Kidney (tissue), 14 donors: ENCODE measurements around the gene CDH6. TPM values are rescaled to one million over a fixed set of nuclear protein-coding genes. Genes with fewer than 3 reads are reported as not detected.

ENCODE experiments used
- DNase-seq, 5 donors: peaks; one replicate each; pipeline ENCODE4 v3.0.0-alpha.2; 2013 to 2020
- FAIRE-seq: peaks from 2 replicates; lab custom pipeline; 2012; peaks lifted over from hg19 to GRCh38; lab: Jason Lieb, UNC
- H3K27ac ChIP-seq, 2 donors: one replicate each; pipeline ENCODE4 v1.7.0; 2013; ENCODE audit warnings: low read depth in 2 of 2, low read length in 2 of 2, inconsistent platforms in 1 of 2
- H3K27me3 ChIP-seq: one replicate; pipeline ENCODE4 v1.7.1; 2013; ENCODE audit warnings: low read length, inconsistent platforms; ENCODE audit not compliant: control insufficient read depth, insufficient read depth
- H3K36me3 ChIP-seq, 3 donors: one replicate each; pipeline versions ENCODE4 v1.7.0 to v1.7.1; 2013; ENCODE audit warnings: low read length in 3 of 3, control low read depth in 1 of 3, inconsistent platforms in 1 of 3; ENCODE audit not compliant: insufficient read depth in 3 of 3, control insufficient read depth in 2 of 3
- H3K4me1 ChIP-seq, 3 donors: one replicate each; pipeline versions ENCODE4 v1.7.0 to v1.7.1; 2013; ENCODE audit warnings: low read length in 3 of 3, inconsistent platforms in 1 of 3, low read depth in 1 of 3; ENCODE audit not compliant: control insufficient read depth in 2 of 3, insufficient read depth in 2 of 3
- H3K4me3 ChIP-seq, 3 donors: one replicate each; pipeline versions ENCODE4 v1.7.0 to v1.8.1; 2013; ENCODE audit warnings: low read length in 3 of 3, control low read depth in 1 of 3, inconsistent platforms in 1 of 3
- H3K9ac ChIP-seq, 3 donors: one replicate each; pipeline versions ENCODE4 v1.7.0 to v1.7.1; 2013; ENCODE audit warnings: low read length in 3 of 3, control low read depth in 1 of 3, inconsistent platforms in 1 of 3
- H3K9me3 ChIP-seq, 3 donors: one replicate each; pipeline versions ENCODE4 v1.7.0 to v1.7.1; 2013; ENCODE audit warnings: low read length in 3 of 3, control low read depth in 1 of 3, inconsistent platforms in 1 of 3; ENCODE audit not compliant: control insufficient read depth in 2 of 3, insufficient read depth in 1 of 3
- CTCF ChIP-seq: IDR thresholded peaks from 3 replicates; pipeline ENCODE4 v1.5.1; 2012; ENCODE audit warnings: mild to moderate bottlenecking, moderate library complexity, borderline replicate concordance; ENCODE audit not compliant: insufficient read depth; ENCODE audit errors: extremely low read depth
- intact Hi-C: fragments of 100-400 bp; cut with DNase I; formaldehyde crosslinking; loops from one replicate; pipeline ENCODE4 v1.11.1; 2022
- polyA plus RNA-seq: library from polyadenylated mRNA; stranded (reverse); fragments of 350-450 nt; fragmentation: Illumina TruSeq; extraction: RNeasy Lipid Tissue Mini Kit (QIAGEN cat#74804); gene quantifications from one replicate; pipeline ENCODE4 v1.2.3, GENCODE V29; 2014; ENCODE audit warnings: low read depth, low replicate concordance; ENCODE audit not compliant: insufficient read depth
- total RNA-seq: library from RNA; stranded (reverse); fragmentation: NEBNext Ultra II Directional; extraction: Animal tissue kit (Norgen Biotek cat#: 25700); gene quantifications from one replicate; pipeline ENCODE4 v1.2.1, GENCODE V29; 2021
- donor health status: control.
- donor health status: control.
- donor health status: control.
- donor health status: control.
- donor health status: control.
- donor health status: DM: yes; HTN: yes; CAD: no.
- donor health status: Normal renal cell carcinoma (clear cell type).

CDH6 gene
- total and polyA plus RNA-seq, 2 donors from 2014 or later, result 21.8 to 196 TPM

DNA sequence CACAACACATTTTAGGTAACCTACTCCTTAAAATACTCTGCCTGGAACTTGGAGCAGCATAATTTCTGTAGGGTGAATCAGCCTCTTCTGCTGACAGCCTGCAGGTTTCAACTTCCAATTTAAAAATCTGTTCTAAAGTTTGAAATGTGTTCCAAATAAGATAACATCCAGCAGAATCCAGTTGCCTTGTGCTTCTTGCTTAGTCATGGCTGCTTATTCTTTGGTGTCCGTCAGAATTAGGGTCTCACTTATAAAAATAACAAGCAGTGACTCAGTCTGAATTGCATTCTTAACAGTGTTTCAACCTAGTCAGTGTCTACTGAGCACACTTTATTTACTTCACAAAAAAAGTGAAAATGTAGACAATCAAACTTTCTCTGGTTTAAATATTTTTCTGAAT, 3.7 kb downstream of the CDH6 start:
- no peaks in the 10 kb centered on the region for H3K36me3 ChIP-seq
- intact Hi-C loops, result no loop called here
- H3K4me1 ChIP-seq, result peaks cover 0 to 10% (median 7%) of the 10 kb centered on the region in 3 donors
- H3K27me3 ChIP-seq, result peaks cover 9% of the 10 kb centered on the region
- no peak for FAIRE-seq
- no peak for DNase-seq
- no peaks in the 10 kb centered on the region for H3K9me3 ChIP-seq
- no peak overlapping the region for H3K9ac ChIP-seq
- no peak overlapping the region for H3K4me3 ChIP-seq
- no peak overlapping the region for H3K27ac ChIP-seq
- no peak for TF ChIP-seq CTCF

- H3K9ac ChIP-seq, result no peak overlapping the region
- no peaks in the 10 kb centered on the region for H3K27me3 ChIP-seq
- TF ChIP-seq CTCF, result no peak
- peaks cover 0 to 2% (median 0%) of the 10 kb centered on the region in 3 donors for H3K4me1 ChIP-seq
- intact Hi-C loops, result no loop called here
- no peak overlapping the region for H3K27ac ChIP-seq
- FAIRE-seq, result no peak
- H3K4me3 ChIP-seq, result no peak overlapping the region
- H3K36me3 ChIP-seq, result no peaks in the 10 kb centered on the region
- H3K9me3 ChIP-seq, result no peaks in the 10 kb centered on the region
- no peak for DNase-seq
Measured at GRCh38 chr5:31204958-31205357, 11.5 kb downstream of the CDH6 start.

DNA sequence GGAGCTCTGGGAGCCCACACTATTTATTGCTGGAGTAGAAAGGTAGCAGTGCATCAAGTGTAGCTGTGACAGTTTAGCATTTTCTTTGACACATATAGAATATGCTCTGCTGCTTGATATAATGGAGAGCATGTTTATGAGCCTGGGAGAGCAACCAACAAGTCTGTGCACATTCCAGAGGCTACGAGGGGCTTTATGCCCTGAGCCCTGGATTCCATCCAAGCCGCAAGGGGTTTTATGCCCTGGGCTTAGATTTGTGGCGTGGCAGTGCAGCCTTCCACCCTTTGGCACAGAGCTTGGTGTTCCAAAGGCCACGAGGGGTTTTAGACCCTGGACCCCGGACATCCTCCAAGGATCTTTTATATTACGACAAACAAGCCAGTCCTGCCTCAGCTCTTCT, 14.6 kb downstream of the CDH6 start:
- intact Hi-C loops, result no loop called here
- no peaks in the 10 kb centered on the region for H3K36me3 ChIP-seq
- no peak overlapping the region for H3K4me3 ChIP-seq
- no peaks in the 10 kb centered on the region for H3K27me3 ChIP-seq
- DNase-seq, result peak in 1 of 5 donors; percentile 14
- no peak overlapping the region for H3K9ac ChIP-seq
- H3K9me3 ChIP-seq, result no peaks in the 10 kb centered on the region
- no peak for TF ChIP-seq CTCF
- no peak for FAIRE-seq
- peaks cover 0 to 4% (median 2%) of the 10 kb centered on the region in 3 donors for H3K4me1 ChIP-seq
- peak overlapping the region in 1 of 2 donors; percentile 58 for H3K27ac ChIP-seq

- H3K36me3 ChIP-seq, result no peaks in the 10 kb centered on the region
- intact Hi-C loops, result no loop called here
Measured at GRCh38 chr5:31209334-31209733, 15.8 kb downstream of the CDH6 start.

More at GRCh38 chr5:31209334-31209733, 15.8 kb downstream of the CDH6 start:
- Histone ChIP-seq H3K27me3 (no peaks in the 10 kb centered on the region), H3K4me3 (no peak overlapping the region), H3K4me1 (peaks cover 4 to 5% (median 4%) of the 10 kb centered on the region in 3 donors), H3K27ac (no peak overlapping the region), H3K9ac (no peak overlapping the region), H3K9me3 (no peaks in the 10 kb centered on the region)
- peak in 1 of 5 donors; percentile 42 for DNase-seq
- FAIRE-seq, result no peak
- no peak for TF ChIP-seq CTCF
